HG03175 (cell line): ENCODE data around the gene TMEM51.
A peak's percentile ranks its signal among the peaks of the same experiment; 100 is the strongest.

ENCODE experiments used
- ATAC-seq: cut with Tn5 transposase; IDR thresholded peaks from one replicate; pipeline ENCODE4 v1.9.1; 2021; ENCODE audit warnings: mild to moderate bottlenecking, moderate library complexity; ENCODE audit not compliant: unreplicated experiment

TMEM51 gene

GRCh38 chr1:15212954-15213291 lies 59.4 kb downstream of the TMEM51 start:
- ATAC-seq = no peak

DNA sequence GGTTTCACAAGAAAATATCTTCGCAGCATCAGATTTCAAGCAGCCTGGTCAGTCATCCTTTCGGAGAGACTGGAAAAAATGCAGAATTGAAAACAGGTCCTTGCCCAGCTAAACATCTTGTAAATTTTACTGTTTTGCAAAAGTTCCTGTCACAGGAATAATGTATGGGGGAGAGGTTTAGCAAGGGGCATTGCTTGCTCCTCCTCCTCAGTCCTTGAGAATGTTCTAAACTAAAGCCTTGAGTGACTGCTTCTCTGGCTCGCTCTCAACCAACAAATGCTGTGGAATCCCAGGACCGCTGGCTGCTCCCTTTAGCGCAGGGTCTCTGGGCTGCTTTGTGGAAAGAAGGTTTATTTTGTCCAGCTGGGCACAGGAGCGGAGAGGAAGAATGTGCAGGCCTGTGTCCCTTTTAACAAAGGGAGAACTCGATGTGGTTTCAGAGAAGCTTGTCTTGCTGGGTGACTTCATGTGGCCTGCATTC lies 59.8 kb downstream of the TMEM51 start:
- no peak for ATAC-seq

DNA sequence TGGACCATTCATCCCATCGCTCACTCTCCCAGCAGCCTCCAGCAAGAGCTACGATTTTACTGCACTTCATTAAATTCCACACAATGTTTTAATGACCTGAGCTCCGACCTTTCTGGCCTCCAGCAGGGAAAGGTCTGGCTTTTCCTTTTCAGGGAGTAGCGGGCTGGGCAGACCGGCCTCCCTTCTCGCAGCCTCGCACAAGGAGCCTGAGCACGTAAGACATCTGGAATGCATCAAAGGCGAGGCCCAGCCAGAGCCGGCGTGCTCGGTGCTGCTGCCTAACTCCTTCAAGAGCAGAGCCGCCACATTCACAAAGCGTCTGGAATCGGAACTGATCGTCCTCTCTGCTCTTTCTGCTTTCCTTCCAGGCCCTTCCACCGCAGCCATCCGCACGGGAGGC lies 61.0 kb downstream of the TMEM51 start:
- no peak for ATAC-seq

GRCh38 chr1:15215116-15215515 lies 61.6 kb downstream of the TMEM51 start:
- ATAC-seq = no peak

- no peak for ATAC-seq
Measured at GRCh38 chr1:15217654-15218053, 64.1 kb downstream of the TMEM51 start.

- ATAC-seq = no peak
Measured at GRCh38 chr1:15218287-15219279, 65.0 kb downstream of the TMEM51 start.

DNA sequence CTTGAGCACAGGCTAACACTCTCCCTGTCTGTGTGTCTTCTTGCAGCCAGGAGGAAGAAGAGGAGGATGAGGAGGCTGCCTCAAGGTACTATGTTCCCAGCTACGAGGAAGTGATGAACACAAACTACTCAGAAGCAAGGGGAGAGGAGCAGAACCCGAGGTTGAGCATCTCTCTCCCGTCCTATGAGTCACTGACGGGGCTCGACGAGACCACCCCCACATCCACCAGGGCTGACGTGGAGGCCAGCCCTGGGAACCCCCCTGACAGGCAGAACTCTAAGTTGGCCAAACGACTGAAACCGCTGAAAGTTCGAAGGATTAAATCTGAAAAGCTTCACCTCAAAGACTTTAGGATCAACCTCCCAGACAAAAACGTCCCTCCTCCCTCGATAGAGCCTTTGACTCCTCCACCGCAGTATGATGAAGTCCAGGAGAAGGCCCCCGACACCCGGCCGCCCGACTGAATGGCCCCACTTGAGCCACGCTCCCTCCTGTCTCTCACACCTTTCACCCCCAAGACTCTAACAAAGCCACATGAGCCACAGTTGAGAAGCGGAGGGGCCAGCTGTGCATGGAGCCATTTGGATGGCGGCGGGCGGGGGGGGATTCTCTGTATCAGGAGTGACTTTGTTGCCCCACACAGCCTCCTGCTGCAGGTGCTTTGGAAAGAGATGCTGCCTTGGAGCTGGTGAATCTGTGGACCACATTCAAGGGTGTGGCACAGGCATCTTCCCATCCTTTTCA lies 65.9 kb downstream of the TMEM51 start:
- ATAC-seq = no peak

- ATAC-seq = no peak
Measured at GRCh38 chr1:15220024-15220392, 66.5 kb downstream of the TMEM51 start.

- no peak for ATAC-seq
Measured at GRCh38 chr1:15220825-15221431, 67.4 kb downstream of the TMEM51 start.

GRCh38 chr1:15222653-15223303 lies 69.2 kb downstream of the TMEM51 start:
- ATAC-seq = no peak

DNA sequence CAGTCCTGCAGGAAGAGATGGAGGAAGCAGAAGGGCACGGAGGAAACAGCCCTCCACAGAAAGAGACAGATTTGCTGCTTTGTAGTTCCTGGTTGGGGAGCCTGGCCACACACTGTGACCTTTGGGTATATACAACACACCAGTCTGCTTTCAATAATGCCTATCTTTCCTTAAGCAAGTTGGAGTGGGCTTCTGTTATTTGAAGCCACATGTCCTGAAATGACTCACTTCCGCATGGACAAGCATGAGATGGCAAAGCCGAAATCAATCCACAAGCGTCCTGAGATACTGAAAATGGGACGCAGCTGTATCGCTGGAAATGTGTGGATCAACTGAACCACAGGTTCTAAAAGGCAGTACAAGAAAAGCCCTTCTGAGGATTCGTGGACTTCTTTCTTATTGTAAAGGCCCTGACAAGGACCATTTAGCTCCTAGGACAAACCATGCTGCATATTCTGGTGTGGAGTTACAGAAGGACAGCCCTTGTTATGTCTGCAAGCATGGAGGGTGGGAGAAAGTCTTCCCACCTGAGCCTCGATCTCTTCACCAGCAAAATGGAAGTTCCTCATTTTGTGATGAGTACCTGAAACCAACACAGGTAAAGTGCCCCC lies 70.8 kb downstream of the TMEM51 start:
- ATAC-seq = no peak

DNA sequence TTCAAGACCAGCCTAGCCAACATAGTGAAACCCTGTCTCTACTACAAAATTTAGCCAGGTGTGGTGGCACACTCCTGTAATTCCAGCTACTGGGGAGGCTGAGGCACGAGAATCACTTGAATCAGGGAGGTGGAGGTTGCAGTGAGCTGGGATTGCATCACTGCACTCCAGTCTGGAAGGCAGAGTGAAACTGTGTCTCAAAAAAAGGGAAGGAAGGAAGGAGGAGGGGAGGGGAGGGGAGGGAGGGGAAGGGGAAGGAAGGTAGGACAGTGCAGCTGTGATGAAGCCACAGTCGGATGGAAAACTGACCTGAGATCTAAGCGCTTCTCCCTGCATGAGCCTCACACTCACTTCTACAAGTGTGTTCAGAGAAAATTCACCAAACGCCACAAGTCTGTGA lies 71.4 kb downstream of the TMEM51 start:
- ATAC-seq = no peak

DNA sequence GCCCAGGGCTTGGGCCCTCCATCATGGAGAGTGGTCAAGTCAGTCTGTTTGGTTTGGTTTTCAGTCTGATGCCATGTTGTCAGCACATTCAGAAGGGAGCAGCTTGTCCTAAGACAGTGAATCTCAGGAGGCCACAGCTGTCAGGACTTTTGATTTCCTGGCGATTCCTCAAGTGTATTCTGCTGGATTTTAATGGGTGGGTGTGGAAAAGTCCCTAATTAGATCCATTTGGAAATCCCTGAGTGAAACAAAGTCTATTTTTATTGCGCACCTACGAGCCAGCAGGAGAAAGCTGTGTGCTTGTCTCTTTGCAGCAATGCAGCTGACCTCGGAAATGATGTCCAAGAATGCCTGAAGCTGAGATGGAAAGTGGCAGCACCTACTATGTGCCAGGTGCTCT lies 71.9 kb downstream of the TMEM51 start:
- ATAC-seq = no peak

- ATAC-seq = no peak
Measured at GRCh38 chr1:15226388-15227255, 73.1 kb downstream of the TMEM51 start.

- ATAC-seq = no peak
Measured at GRCh38 chr1:15229707-15230131, 76.2 kb downstream of the TMEM51 start.

- peak; percentile 83 for ATAC-seq
Measured at GRCh38 chr1:15231714-15232201, 78.2 kb downstream of the TMEM51 start.

GRCh38 chr1:15233689-15234088 lies 80.1 kb downstream of the TMEM51 start:
- no peak for ATAC-seq

DNA sequence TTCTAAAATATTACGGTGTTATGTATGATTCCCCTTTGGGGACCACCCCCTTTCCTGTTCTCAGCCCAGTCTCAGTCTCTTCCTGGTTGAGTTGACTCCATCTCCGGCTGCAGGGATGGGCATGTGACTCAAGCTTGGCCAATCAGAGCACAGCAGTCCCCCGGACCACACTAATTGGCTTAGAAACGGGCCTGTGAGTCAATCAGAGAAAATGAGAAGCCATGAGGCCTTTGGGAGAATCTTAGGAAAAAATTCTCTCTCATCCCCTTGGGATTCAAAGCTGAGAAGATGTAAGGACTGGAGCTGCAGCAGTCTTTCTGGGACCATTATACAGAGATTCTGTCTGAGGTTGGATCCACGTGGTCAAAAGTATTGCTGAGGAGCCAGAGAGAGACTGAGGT lies 82.8 kb downstream of the TMEM51 start:
- ATAC-seq = no peak

- ATAC-seq = no peak
Measured at GRCh38 chr1:15236746-15237145, 83.2 kb downstream of the TMEM51 start.
